CD4-positive, alpha-beta T cell treated with Interleukin-2 at 100 ng/mL for 4 hours (primary cell): ENCODE results near the gene PICALM.
"Not testable (repeated sequence)": the region's sequence is repeated elsewhere in the genome, so short reads cannot be mapped to it uniquely, and the experiment has no call there.

Source experiments
- DNase-seq: peaks from one replicate; pipeline ENCODE4 v3.0.0-alpha.2; 2020; ENCODE audit warnings: low spot score

PICALM gene

DNA sequence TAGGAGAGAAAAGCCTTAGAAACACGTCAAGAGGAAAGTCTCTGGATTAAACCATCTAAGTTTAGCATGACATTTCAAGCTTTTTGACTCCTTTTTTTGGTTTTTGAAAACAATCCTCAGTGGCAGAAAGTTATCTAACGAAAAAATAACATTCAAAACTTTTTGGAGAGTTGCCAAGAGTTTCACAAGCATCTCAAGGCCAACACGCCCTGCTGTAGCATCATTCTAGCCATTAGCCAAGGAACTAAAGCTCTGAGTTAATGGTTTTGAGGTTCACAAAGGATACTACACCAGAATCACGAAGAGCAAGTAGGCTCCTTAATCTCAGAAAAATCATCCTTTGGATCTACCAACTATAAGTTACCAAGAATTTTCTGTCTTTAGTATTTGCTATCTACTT lies 94.8 kb downstream of the PICALM start:
- DNase-seq, result no peak

DNA sequence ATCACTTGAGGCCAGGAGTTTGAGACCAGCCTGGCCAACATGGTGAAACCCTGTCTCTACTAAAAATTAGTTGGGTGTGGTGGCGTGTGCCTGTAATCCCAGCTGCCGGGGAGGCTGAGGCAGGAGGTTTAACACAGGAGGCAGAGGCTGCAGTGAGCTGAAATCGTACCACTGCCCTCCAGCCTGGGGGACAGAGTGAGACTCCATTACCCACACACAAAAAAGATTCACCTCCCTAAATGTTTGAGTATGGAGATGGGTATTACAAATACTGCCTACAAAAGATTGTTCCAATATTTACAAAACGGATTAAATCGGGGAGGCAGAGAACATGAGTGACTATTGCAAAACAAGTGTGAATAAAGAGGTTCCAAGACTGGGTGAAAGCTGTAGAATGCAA lies 98.3 kb downstream of the PICALM start:
- no peak for DNase-seq

DNA sequence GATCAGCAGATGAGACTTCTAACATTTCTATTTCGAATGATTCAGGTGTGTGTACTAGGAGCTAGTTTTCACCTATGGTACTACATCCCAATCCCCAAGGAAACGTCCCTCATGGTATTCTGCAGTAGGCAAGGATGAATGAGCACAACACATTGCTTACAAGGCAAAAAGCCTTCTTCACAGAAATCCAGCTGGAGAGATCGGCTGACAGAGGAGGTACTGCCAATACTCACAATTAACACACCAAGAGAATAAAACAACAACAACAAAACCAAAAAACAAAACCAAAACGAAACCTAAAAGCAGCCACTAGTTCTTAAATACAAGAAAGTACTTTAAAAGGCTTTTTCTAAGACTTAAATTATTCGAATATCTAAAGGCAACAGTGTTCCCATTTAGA lies 101.4 kb downstream of the PICALM start:
- DNase-seq, result no peak

DNA sequence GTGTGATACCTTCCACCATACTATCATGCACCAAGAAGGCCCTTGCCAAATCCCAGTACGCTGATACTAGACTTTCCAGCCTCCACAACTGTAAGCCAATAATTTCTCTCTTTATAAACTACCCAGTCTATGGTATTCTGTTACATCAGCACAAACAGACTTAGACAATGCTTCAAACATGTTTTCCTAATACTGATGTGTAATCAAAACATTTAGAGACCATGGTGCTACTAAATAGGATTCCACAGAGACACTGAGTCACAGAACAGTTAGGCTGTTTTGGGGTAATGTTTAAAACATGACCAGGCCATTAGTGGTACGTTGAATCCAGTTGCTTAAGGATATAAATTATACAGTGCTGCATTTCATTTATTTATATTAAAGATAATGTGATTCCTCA lies 103.7 kb downstream of the PICALM start:
- DNase-seq, result no peak

DNA sequence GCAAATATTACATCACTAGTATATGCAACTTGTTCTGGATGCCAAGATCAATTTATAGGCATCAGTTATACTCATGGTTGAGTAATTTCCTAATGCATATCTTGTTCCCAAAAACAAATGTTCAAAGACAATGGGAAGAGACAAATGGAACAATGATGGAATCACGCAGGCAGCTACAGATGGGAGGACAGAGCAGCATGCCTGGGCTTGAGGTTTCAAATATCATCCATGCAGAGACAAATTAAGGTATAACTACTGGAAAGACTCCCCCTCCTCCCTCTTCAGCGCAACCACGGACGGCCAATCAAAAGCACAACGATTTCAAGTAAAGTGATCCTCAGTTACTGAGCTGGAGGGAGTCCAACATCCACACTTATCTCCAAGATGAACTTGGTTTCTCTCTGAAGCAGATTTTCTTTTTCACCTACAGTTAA lies 106.9 kb downstream of the PICALM start:
- DNase-seq, result no peak

DNA sequence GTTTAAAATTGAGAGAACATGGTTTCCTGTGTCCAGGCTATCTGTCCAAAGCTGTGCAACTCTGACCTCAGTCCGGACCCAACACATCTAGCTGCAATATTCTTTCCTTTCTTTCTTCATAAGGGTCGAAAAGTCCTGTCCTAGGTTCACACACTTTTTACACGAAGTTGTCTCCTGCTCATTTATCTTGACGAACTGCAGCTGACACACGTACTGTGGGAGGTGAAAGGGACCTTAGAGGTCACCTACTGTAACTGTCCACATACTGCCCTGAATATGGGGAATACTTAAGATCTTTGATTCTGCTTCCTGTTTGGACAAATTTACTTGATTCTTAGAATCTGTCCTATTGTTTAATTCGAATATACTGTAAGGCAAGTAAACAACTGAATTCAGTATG lies 107.8 kb downstream of the PICALM start:
- DNase-seq, result no peak

DNA sequence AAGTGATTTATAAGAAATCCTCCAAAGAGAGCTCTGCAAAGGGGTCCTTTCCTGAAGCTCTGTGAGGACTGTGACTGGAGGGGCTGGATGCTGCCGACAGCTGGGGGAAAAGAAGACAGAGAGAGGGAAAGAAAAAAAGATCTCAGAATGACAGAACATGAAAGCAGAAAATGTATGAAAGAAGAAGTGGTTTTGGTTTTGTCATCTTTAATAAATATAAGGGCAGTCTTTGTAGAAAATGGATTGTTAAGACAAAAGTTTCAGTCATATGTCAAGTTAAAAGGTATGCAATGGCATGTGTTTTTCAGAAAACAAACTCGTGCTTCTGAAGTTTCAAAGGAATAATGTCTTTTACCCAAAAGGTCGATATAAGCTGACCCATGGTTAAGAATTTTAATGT lies 108.2 kb downstream of the PICALM start:
- no peak for DNase-seq

- no peak for DNase-seq
Measured at GRCh38 chr11:85955531-85955930, 113.4 kb downstream of the PICALM start.

DNA sequence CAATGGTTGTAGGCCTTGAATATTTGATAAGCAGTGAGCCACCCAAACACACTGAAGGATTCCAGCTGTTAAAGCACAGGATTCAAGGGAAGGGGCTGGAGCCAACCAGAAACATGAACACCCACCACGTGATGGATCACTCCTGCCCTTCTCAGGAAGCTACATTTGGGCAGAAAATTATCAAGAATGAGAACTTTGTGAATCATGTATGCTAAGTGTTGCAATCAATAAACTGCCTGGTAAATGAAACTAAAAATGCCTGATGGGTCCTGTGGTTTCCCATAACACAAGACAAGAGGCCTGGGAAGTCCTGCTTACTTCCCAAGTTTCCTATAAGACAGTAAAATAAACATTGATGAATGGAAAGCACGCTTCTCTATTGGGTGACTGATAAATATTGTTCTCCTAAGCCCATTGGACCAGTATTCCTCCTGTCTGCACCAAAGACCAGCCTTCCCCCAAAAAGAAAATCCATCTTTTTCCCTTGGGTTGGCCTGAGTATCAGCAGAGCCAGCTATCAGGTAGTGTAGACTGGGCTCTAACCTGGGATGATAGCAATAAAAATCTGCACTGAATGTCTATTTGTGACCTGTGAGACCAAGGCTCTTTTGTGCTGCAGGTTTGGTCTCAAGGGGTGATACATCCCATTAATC lies 115.3 kb downstream of the PICALM start:
- DNase-seq, result no peak

DNA sequence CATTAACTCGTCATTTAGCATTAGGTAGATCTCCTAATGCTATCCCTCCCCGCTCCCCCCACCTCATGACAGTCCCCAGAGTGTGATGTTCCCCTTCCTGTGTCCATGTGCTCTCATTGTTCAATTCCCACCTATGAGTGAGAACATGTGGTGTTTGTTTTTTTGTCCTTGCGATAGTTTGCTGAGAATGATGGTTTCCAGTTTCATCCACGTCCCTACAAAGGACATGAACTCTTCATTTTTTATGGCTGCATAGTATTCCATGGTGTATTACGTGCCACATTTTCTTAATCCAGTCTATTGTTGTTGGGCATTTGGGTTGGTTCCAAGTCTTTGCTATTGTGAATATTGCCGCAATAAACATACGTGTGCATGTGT lies 116.8 kb downstream of the PICALM start:
- not testable (repeated sequence) for DNase-seq

- DNase-seq, result no peak
Measured at GRCh38 chr11:85951428-85952107, 117.3 kb downstream of the PICALM start.

- DNase-seq, result no peak
Measured at GRCh38 chr11:85951049-85951405, 117.9 kb downstream of the PICALM start.

GRCh38 chr11:85950317-85951048 lies 118.4 kb downstream of the PICALM start:
- DNase-seq, result no peak

DNA sequence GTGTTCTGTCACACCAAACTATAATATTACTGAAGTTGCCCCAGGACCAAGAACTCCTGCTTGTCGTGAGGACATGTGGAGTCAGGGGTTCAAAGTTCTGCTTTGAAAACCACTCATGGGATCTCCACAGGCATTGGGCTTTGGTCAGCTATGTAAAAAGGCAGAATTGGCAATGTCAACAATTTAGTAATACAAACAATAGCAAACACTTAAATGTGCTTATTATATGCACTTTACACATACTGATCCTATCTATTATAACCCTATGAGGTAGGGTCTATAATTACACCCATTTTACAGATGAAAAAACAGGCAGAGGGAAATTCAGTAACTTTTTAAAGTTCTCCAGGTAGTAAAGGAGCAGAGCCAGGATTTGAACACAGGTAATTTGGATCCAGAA lies 119.1 kb downstream of the PICALM start:
- no peak for DNase-seq

DNA sequence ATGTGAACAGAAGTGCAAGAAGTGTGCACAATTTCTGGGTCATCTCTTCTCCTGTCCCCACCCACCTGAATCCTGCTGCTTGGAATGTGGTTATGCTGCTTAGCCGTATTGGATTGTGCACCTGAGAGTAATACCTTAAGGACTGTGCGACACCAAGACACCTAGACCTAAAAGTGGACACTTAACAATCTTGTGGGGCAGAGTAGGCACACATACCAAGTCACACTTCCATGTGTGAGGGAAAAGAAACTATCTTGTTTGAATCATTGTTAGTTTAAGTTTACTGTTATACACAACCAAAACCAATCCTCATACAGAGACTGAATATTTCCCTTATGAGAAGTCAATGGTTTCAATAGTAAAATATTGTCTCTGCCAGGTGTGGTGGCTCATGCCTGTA lies 120.0 kb downstream of the PICALM start:
- no peak for DNase-seq

DNA sequence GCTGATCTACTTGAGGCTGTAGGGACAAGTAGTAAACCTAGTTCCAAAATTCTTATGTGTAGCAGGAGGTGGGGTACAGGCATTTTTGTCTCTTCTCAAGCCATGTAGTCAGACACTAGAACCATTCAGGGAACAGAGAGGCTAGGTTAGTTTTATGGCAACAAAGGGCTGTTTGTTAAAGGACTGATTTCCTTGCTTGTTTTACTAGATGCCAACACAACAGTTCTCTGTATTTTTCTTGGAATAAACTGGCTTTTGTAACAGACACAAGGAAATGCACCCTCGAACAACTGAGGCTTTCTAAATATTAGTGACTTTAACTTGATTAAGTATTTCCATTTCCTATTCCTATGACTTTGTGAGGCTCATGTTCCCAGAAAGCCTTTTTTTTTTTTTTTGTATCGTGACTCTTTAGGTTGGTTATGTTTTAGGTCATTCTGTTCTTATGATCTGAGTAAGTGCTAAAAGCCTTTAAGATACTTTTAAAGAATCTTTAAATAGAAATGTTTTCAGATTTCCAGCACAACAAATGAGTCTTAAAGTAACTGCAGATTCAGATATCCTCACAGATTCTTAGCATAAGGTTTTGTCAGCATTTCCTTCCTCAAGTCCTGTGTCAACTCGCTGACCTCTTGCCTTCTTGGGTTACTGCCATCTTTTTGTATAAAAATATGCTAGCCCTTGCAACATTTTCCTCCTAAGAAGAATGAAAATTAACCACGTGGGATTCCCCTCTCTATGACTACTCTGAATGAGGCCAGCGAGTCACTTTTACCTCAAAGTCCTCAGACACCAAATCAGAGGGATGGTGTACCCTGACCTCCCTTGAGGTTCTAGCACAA lies 121.2 kb downstream of the PICALM start:
- DNase-seq, result no peak

DNA sequence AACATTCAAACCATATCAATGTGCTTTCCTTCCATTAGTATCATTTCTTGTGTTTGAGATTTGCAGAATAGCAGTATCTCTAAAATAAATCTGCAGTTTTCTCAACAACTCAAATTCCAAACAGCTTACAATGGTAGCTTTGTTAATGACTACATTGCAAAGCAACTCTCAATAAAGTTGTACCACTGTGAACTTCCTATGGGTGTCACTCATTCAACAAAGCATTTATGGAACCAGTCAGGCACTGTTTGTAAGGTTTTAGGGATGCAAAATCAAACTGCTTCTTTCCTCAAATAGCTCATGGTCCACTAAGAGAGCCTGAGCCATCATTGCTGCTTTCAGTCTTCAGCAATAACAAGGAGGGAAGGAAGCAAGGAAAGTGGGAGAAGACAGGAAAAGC lies 122.7 kb downstream of the PICALM start:
- DNase-seq, result no peak

- DNase-seq, result no peak
Measured at GRCh38 chr11:85945788-85946187, 123.1 kb downstream of the PICALM start.

- no peak for DNase-seq
Measured at GRCh38 chr11:85945296-85945695, 123.6 kb downstream of the PICALM start.

GRCh38 chr11:85941380-85941973 lies 127.4 kb downstream of the PICALM start:
- peak; percentile 35 for DNase-seq

- DNase-seq, result no peak
Measured at GRCh38 chr11:85939099-85940015, 129.5 kb downstream of the PICALM start.
